Measurements from ENCODE around the gene MAD1L1. TPM values are rescaled to one million over a fixed set of nuclear protein-coding genes. Genes with fewer than 3 reads are reported as not detected.

Gene MAD1L1
- total and polyA plus RNA-seq, 2 of the 4 experiments (the other 2 are of a cell fraction), result 29.0 to 40.9 TPM

- TF ChIP-seq USF2 (IDR thresholded peaks at IDR 0.05; ENCODE audit: low read depth, low read length), result no peak
Observed at GRCh38 chr7:1923409-1924257, 309.1 kb downstream of the MAD1L1 start (continued).

GRCh38 chr7:1922870-1923236, 309.9 kb downstream of the MAD1L1 start:
- no peak overlapping the region for H3K27ac ChIP-seq (ENCODE audit: insufficient read depth, low read length)
- dilution Hi-C loops (cut with HindIII; ENCODE audit: low sequenced_read_pairs, unreplicated experiment), result no loop called here
- H2AK9ac ChIP-seq (replicated peaks; ENCODE audit: low read depth, low read length, poor library complexity), result no peak overlapping the region
- no peak overlapping the region for H3K14ac ChIP-seq (replicated peaks; ENCODE audit: low read depth, low read length)
- ATAC-seq (ENCODE audit: low read depth), result no peak
- intact Hi-C loops (cut with micrococcal nuclease), result no loop called here
- H3K4me3 ChIP-seq (ENCODE audit: insufficient read depth, low read depth, low read length), result no peak overlapping the region
- no peak overlapping the region for H3K23ac ChIP-seq (ENCODE audit: low read depth, low read length)
- H2AK5ac ChIP-seq (ENCODE audit: low read depth, low read length), result no peak overlapping the region
- H3K79me1 ChIP-seq (ENCODE audit: low read depth in 1 of 2, low read length in 2 of 2), result peaks cover 0 to 9% of the 10 kb centered on the region in 2 experiments; a peak in 1 of 4 replicates
- no TSS peak for BruUV-seq (replicated peaks)
- in situ Hi-C loops (cut with MboI; ENCODE audit: low sequenced_read_pairs), result no loop called here
- H3K9me3 ChIP-seq (ENCODE audit: control insufficient read depth, insufficient read depth, low read length), result no peaks in the 10 kb centered on the region
- peaks cover 9% of the 10 kb centered on the region; the same call in 1 of the 2 replicates for H3K9me1 ChIP-seq (ENCODE audit: insufficient read depth, low read length)
- no peak overlapping the region for H2BK15ac ChIP-seq (ENCODE audit: low read depth, low read length)
- H4K5ac ChIP-seq (ENCODE audit: low read depth, low read length), result no peak overlapping the region
- no peak overlapping the region for H3K56ac ChIP-seq (ENCODE audit: extremely low read depth, insufficient read depth, low read length)
- H3K18ac ChIP-seq (ENCODE audit: low read depth, low read length), result no peak overlapping the region
- H3K4me2 ChIP-seq (ENCODE audit: low read depth, low read length), result no peak overlapping the region
- POLR2A ChIA-PET (ENCODE audit: unreplicated experiment), result no interaction called here
- 100% methylated on average over 4 of the region's 7 CpGs; no CpG with 5 or more reads in 1 of the 2 experiments for WGBS, 2 experiments (ENCODE audit: extremely low coverage in 2 of 2, insufficient read length in 1 of 2)
- no peak overlapping the region for H3K9ac ChIP-seq (ENCODE audit: low read depth, low read length)
- no peak overlapping the region for H2BK5ac ChIP-seq (ENCODE audit: low read depth, low read length, poor library complexity, severe bottlenecking)
- no peak overlapping the region for H2BK120ac ChIP-seq (ENCODE audit: low read depth, low read length)
- no peaks in the 10 kb centered on the region; the same call in none of the 2 replicates for H4K20me1 ChIP-seq (ENCODE audit: insufficient read depth, low read length)
- 0 out of 2 replicates have a peak, but pooled peaks have one; percentile 19 for TF ChIP-seq RAD21 (IDR thresholded peaks at IDR 0.05; ENCODE audit: low read length)
- 0 out of 2 replicates have a peak, but pooled peaks have one; percentile 10 for TF ChIP-seq CTCF (conservative IDR thresholded peaks at IDR 0.05; ENCODE audit: low read depth, low read length)
- no peak for TF ChIP-seq SMC3 (IDR thresholded peaks at IDR 0.05; ENCODE audit: low read depth, low read length)
- CTCF ChIA-PET, result interaction anchor here (0.5 kb wide), 1 partner anchor 10 kb away, joined by 4 read pairs; no protein-coding TSS in a partner anchor
- H3K27me3 ChIP-seq (ENCODE audit: control insufficient read depth, insufficient read depth, low read length), result no peaks in the 10 kb centered on the region
- no peaks in the 10 kb centered on the region for H3K36me3 ChIP-seq (ENCODE audit: control insufficient read depth, insufficient read depth, low read length)
- no peak overlapping the region for H4K91ac ChIP-seq (ENCODE audit: insufficient read depth, low read depth, low read length)
- no peak overlapping the region for H4K8ac ChIP-seq (ENCODE audit: low read depth in 2 of 2, low read length in 2 of 2)
- H2AFZ ChIP-seq (replicated peaks; ENCODE audit: low read length, poor library complexity), result no peak overlapping the region
- no peak for DNase-seq
- H3K4ac ChIP-seq (ENCODE audit: low read depth, low read length), result no peak overlapping the region
- H2BK20ac ChIP-seq (ENCODE audit: low read depth, low read length), result no peak overlapping the region
- H3K4me1 ChIP-seq (ENCODE audit: control insufficient read depth, insufficient read depth, low read length), result peaks cover 8% of the 10 kb centered on the region; the same call in 1 of the 2 replicates
